ENCODE measurements around the gene SEMA6A.

DNA sequence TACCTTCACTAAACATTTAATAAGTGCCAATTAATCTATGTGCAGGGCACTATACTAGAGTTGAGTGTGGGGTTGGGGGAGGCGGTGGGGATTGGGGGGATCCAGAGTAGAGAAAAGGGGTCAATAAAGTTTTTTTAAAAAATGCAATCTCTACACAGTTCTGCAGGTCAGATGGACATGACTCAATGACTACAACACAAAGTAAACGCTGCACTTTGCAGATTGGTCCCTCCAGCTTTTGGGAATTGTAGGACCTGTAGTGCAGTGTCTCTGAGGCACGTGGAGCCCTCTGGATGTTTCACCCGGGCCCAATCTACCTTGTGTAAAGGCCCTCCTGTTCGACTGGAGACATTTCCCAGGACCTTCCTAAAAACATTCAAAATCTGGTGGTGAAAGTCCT, 43.5 kb downstream of the SEMA6A start:
- no peak for TF ChIP-seq CTCF (IDR thresholded peaks at IDR 0.05 in 2 of 3, conservative IDR thresholded peaks at IDR 0.05 in 1 of 3; ENCODE audit: insufficient read depth in 2 of 3, low read depth in 1 of 3, low read length in 3 of 3)
- no peak for TF ChIP-seq SMC3 (conservative IDR thresholded peaks at IDR 0.05; ENCODE audit: insufficient read depth, low read depth, low read length)
- no peak for TF ChIP-seq TBL1XR1 (IDR thresholded peaks at IDR 0.05; ENCODE audit: low read length in 2 of 2)
- no peak for TF ChIP-seq MXI1 (IDR thresholded peaks at IDR 0.05; ENCODE audit: low read depth, low read length)
- no peak for TF ChIP-seq BHLHE40 (IDR thresholded peaks at IDR 0.05; ENCODE audit: low read length)
- TF ChIP-seq EP300 (IDR thresholded peaks at IDR 0.05; ENCODE audit: low read length) = no peak
- no peak for TF ChIP-seq RBBP5 (IDR thresholded peaks at IDR 0.05; ENCODE audit: borderline replicate concordance, insufficient read depth, low read length, poor library complexity, severe bottlenecking)
- TF ChIP-seq RAD21 (CRISPR knock-in tag; conservative IDR thresholded peaks at IDR 0.05 in 1 of 2, IDR thresholded peaks at IDR 0.05 in 1 of 2) = no peak
- TF ChIP-seq POLR2AphosphoS5 (IDR thresholded peaks at IDR 0.05; ENCODE audit: control insufficient read depth, insufficient read depth, low read depth, low read length) = no peak

Data from K562 (cell line).